ENCODE measurements around the gene ARHGEF4.

ARHGEF4 gene

GRCh38 chr2:130834091-130834930, 2.4 kb upstream of the ARHGEF4 start:
- DNase-seq (ENCODE audit: low read depth in 2 of 2): peak in 1 of 2 experiments; percentile 3

GRCh38 chr2:130834931-130835765, 1.6 kb upstream of the ARHGEF4 start:
- DNase-seq (ENCODE audit: low read depth in 2 of 2): no peak

GRCh38 chr2:130835766-130836015, 1.0 kb upstream of the ARHGEF4 start:
- DNase-seq (ENCODE audit: low read depth in 2 of 2): no peak

- DNase-seq (ENCODE audit: low read depth in 2 of 2): no peak
Measured at GRCh38 chr2:130837175-130837810, 579 bp downstream of the ARHGEF4 start.

GRCh38 chr2:130837811-130838565, 1.3 kb downstream of the ARHGEF4 start:
- no peak for DNase-seq (ENCODE audit: low read depth in 2 of 2)

- no peak for DNase-seq (ENCODE audit: low read depth in 2 of 2)
Measured at GRCh38 chr2:130839011-130839780, 2.5 kb downstream of the ARHGEF4 start.

GRCh38 chr2:130840506-130840905, 3.8 kb downstream of the ARHGEF4 start:
- no peak for DNase-seq (ENCODE audit: low read depth in 2 of 2)

GRCh38 chr2:130841741-130842365, 5.1 kb downstream of the ARHGEF4 start:
- no peak for DNase-seq (ENCODE audit: low read depth in 2 of 2)

GRCh38 chr2:130842770-130843169, 6.1 kb downstream of the ARHGEF4 start:
- DNase-seq (ENCODE audit: low read depth in 2 of 2): no peak

GRCh38 chr2:130843321-130843985, 6.7 kb downstream of the ARHGEF4 start:
- DNase-seq (ENCODE audit: low read depth in 2 of 2): no peak

- DNase-seq (ENCODE audit: low read depth in 2 of 2): no peak
Measured at GRCh38 chr2:130844161-130844560, 7.4 kb downstream of the ARHGEF4 start.

- no peak for DNase-seq (ENCODE audit: low read depth in 2 of 2)
Measured at GRCh38 chr2:130845505-130846085, 8.9 kb downstream of the ARHGEF4 start.

GRCh38 chr2:130846233-130846632, 9.5 kb downstream of the ARHGEF4 start:
- DNase-seq (ENCODE audit: low read depth in 2 of 2): no peak

GRCh38 chr2:130846686-130847375, 10.1 kb downstream of the ARHGEF4 start:
- no peak for DNase-seq (ENCODE audit: low read depth in 2 of 2)

GRCh38 chr2:130847776-130848525, 11.2 kb downstream of the ARHGEF4 start:
- DNase-seq (ENCODE audit: low read depth in 2 of 2): no peak

GRCh38 chr2:130848526-130849210, 12.0 kb downstream of the ARHGEF4 start:
- DNase-seq (ENCODE audit: low read depth in 2 of 2): no peak

GRCh38 chr2:130849896-130850787, 13.4 kb downstream of the ARHGEF4 start:
- no peak for DNase-seq (ENCODE audit: low read depth in 2 of 2)
